GM19397 (cell line): Measurements from ENCODE around the gene RARG.

Source experiments
- ATAC-seq: cut with Tn5 transposase; IDR thresholded peaks from one replicate; pipeline ENCODE4 v1.9.1; 2021; ENCODE audit warnings: mild to moderate bottlenecking, moderate library complexity; ENCODE audit not compliant: unreplicated experiment

RARG gene

DNA sequence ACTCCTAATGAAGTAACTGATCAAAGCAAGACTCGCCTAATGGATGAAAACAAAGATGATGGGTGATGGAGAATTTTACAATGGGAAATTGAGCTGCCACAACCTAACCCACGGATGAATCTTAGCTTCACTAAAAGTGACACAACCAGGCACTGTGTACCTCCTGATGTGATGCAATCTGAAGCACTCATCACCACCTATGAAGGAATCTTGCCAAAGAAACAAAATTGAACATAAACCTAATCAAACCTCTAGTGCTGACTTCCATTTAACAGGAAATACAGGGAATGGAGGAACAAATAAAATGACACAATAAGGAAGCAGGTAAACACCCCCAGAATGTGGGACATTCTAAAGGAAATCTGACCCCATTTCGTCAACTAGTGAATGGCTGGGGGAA lies 13.3 kb upstream of the RARG start:
- ATAC-seq: no peak

DNA sequence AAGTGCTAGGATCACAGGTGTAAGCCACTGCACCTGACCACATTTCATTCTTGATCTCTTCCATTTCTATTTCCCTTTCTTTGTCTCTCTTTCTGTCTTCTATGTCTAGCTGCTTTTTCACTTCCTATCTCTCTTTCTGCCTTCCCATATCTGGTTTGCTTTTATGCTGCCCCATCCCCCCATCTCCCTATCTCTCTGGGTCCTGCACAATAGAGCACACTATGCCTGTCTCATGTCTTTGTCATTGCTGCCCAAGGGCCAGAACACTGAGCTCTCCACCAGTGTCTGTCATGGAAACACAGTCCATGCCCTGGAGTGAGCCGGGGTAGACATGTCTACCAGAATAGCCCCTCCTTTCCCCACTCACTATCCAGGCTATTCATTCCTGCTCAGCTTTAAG lies 12.3 kb upstream of the RARG start:
- ATAC-seq: no peak

DNA sequence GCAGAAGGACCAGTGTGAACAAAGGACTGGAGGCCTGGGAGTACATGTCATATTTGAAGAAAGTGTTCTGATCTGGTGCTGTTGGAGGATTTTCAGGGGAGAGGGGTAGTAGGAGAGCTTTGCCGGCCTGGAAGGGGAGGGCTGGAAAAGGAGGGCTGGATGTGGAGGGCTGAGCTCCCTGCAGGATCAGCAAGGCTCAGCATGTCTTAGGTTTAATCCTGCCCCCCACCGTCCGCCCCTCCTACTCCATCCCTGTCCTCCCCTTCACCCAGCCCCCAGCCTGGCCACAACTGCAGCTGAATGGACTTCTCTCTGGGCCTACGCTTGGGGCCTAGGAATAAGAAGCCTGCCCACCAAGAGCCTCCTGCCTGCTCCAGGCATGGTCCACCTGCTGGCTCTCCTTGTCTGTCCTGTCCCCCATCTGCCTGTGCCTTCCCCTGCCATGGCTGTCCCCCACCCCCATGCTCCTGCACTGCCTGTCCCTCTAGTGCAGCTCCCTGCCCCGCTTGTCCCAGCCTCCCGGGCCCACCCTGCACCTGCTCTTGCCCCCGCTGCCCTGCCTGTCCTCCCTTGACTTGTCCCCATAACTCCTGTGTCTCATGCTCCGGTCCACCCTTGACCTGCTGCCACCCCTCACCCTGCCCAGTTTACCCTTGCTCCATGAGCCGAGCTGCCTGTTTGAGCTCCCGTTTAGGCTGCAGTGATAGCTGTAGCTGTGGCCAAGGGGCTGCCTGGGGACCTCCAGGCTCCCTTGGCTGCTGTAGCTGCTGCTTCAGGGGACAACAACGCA lies 9.8 kb upstream of the RARG start:
- ATAC-seq: no peak

DNA sequence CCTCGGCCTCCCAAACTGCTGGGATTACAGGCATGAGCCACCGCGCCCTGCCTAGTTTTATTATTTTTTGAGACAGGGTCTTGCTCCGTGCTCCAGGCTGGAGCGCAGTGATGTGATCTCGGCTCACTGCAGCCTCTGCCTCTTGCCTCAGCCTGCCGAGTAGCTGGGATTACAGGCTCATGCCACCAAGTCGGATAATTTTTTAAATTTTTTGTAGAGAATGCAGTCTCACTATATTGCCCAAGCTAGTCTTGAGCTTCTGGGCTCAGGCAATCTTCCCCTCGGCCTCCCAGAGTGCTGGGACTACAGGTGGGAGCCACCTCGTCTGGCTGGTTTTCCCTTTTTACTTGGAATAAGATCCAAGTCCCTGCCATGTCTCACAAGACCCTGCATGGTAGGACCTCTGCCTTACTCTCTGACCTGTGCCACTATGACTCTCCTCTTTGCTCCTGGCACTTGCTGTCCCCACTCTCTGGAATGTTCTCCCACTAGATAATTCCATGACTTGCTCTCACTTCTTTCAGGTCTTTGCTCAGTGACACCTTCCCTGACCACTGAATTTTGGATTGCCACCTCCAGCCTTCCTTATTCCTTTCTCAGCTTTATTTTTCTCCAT lies 7.7 kb upstream of the RARG start:
- ATAC-seq: no peak

DNA sequence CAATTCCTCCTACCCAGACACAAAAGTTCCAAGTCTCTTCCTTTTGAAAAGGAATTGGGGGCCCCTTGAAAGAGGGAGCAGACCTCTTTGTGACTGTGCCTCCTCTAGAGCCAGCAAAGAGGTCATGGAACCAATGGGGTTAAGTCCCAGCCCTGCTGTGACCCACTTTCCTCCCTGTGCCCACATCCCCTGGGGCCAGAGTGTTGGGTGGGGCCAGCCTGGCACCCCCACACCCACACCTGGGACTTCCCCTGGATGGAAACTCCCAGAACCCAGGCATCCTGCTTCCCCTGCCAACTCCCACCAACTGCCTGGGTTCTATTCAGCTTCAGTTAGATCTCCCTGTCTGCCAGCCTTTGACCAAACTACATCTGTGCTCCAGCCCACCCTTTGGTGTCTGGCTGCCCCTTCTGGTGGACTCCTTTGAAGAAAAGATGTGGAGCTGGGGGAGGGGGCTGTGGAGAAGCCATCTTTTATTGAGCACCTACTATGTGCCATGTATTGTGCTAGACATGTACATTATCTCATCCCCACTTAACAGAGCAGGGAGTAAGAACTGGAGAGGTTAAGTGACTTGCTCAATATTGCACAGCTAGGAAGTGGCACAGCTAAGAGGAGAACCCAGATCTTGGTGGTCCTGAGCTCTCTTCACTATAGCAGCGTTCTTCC lies 4.6 kb upstream of the RARG start:
- no peak for ATAC-seq

DNA sequence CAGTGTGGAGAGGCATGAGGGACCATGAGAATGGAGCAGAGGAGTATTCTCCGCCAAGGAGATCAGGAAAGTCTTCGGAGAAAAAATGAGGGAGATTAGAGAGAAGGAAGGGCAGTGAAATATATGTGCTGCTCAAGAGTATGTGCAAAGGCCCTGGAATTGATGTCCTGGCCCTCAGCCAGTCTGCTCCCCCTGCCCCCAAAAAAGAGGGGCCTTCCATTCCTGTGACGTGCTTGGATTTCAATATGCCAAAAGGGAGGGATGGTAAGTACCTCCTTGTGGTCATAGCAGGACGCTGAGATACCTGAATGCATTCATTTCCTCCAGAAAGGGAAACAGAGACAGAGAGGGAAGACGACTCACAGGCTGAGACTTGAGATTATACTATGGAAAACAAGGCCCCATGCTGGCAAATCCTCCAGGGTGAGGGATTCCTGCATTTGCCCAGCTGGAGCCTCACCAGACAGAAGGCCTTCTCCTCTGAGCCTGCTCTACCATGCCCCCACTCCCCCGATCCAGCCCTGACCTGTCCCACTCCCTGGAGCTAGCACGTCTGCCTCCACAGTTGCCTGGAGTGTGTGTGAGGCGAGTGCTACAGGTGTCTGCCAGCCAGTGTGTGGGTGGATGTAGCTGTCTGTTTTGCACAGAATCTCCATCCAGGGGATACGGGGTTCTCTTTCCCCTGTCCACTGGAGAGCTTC lies 3.9 kb upstream of the RARG start:
- no peak for ATAC-seq

DNA sequence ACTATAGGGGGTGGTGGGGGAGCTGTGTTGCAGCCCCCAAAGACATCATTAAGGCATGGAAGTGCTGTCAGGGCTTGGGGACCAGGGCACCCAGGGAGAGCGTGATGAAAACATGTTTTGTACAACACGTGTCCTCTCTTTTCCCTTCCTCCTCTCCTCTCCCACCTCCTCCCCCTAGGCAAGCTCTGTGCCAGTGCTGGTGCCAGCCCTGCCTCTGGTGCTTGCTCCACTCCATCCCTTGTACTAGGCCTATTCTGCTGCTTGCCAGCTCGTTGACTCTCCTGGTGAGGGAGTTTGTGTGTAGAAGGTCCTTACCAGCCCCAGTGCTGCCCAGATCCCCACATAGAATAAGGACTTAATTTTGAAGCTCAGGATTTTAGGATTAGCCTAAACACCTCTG lies 3.2 kb upstream of the RARG start:
- ATAC-seq: no peak

DNA sequence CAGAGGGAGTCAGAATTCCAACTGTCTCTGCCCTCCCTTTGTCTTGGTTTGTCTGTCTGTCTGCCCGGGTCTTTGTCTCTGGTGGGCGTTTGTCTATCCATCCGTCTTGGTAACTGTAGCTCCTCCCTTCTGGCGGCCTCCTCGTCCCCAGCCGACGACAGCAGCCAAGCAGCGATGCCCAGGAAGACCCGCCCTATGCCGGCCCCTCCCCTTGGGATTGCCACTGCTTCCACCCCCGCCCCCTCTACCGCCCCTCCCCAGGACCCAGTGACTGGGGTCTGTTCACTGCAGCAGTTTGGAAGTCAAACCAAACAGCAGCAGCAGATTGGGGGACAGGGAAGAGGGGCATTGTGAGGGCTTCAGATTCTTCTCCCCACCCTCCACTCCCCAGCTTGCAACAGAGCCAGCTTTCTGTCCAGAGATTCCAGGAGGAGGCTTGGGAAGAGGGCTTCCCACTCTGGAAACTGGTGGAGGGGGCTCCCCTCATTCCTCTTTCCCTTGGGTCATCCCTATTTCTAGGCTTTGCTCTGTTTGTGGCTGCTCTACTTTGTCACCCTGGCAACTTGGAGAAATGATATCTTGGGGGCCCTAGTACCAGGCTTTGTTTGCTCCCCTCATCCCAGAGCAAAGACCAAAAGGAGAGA lies 2.4 kb upstream of the RARG start:
- no peak for ATAC-seq

DNA sequence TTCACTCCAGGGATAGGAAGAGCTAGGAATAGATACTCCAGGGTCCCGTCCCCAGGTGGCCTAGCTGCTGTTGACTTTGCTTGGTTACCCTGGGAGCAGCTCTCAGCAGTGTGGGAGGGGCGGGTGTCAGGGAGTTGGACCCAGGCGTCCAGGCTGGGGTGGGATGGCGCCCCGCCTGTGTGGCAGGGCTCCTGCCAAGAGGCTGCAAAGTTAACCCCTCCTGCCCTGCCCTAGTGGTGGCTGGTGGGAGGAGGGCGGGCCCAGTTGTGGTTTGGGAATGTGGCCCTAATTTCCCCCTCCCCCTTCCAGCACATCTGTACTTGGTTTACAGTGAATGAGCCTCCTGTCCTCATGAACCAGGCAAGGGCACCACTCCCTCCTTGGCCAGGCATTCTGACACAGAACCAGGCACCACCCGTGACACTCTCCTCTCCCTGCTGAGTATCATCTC lies 1.7 kb upstream of the RARG start:
- no peak for ATAC-seq

DNA sequence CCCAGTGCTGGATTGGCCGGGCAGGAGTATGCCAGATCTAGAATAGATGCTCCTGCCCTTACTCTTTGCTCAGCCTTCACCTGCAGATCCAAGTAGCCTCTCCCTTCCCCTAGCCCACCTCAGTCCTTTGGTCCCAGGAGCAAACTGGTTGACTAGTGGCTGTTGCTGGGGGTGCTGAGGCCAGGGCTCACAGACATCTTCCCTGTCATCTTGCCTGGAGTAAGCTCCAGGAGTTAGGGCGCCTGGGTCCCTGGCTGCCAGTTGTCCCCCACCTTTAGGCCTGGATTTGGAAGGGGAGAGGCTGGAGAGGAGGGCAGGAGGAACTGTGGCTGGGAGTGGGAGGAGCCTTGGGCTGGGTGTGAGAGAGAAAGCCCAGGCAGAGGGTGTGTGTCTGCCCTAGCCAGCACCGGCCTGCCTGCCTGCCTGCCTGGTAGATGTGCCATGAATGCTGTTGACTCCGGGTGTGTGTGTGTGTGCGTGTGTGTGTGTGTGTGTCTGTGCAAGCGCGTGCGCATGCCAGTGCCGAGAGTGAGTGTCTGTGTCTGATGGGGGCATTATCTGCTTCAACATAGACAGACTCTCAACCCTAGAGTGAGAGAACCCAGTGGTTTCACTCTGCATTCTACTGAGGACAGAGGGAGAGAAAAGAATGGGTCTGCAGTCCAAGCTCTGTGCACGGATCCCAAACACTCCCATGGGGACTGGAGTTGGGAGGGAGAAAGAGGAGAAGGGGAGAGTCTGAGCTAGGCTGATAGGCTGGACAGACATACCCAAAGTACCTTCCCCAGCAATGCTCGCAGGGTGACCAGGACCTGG lies 845 bp upstream of the RARG start:
- ATAC-seq: no peak

DNA sequence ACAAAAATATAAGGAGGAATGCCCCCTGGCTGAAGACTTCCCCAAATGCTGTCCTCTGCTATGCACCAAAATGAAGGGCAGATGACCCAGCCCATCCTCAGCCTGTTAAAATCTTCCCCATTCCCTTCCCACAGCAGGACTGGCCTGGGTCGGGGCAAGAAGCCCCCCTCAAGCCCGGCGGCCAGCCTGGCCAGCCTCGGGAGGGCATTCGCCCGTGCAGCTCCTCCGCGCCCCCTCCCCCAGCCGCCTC lies 413 bp downstream of the RARG start:
- ATAC-seq: no peak

DNA sequence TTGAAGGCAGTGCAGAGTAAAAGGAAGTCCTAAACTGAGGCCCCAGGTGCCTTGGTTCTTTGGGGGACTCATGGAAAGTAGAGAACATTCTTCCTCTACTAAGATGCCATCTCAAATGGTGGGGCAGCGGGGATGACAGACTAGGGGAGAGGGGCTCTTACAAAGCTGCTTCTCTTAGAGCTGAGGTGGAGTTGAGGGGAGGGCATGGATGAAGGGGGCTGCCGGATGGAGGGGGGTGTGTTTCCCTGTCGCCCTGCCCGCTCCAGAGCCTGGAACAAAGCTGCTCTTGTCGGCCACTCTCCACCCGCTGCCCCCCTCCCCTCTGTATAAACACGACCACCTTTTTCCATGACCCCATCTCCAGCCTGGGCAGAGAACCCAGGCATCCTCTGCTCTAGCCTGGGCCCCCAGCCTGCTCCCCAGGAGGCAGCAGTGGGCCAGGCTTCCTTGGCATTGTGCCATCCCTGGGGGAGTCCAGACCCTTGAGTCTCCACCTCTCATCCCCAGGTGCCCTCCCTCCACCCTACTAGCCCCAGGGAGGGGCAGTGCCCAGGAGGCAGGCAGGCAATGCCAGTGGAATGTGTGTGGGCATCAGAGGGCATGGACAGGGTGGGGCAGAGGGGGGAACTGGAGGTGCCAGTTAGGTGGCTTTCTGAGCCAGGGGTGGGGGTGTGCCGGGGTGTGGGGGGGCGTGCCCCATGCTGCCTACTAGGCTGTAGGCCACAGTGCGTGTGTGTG lies 1.7 kb downstream of the RARG start:
- ATAC-seq: no peak

DNA sequence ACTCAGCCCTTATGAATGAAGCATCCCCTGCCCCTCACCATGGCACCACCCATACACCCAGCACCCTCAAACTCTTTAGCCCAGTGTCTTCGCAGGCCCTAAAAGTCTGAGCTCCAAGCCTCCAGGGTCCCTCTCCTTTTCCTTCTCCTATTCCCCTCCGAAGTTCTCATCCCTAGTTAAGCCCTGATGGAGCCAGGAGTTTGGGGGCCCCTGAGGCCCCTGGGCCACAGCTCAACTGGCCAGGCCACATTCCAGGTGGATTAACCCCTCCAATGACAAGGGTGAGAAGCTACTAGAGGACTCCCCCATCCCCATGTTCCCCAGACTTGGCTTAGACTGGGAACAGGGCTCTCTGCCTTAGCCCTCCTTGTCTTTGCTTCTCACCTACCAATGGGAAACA lies 2.6 kb downstream of the RARG start:
- no peak for ATAC-seq

DNA sequence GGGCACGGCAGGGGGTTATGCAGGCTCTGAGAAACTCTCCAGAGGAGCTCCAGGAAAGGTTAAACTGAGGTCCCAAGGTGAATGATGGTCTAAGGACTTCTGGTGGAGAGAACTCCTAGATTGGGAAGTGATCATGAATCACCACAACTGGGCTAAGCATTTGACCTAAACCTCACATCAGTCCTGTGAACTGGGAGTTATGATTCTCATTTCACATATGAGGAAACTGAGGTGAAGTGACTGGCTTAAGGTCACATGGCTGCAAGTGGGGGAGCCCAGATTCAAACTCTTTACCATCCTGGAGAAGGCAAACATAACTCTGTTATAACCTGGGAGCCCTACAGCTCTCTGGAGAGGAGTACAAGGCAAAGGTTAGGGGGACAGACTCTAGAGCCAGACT lies 4.2 kb downstream of the RARG start:
- ATAC-seq: no peak

DNA sequence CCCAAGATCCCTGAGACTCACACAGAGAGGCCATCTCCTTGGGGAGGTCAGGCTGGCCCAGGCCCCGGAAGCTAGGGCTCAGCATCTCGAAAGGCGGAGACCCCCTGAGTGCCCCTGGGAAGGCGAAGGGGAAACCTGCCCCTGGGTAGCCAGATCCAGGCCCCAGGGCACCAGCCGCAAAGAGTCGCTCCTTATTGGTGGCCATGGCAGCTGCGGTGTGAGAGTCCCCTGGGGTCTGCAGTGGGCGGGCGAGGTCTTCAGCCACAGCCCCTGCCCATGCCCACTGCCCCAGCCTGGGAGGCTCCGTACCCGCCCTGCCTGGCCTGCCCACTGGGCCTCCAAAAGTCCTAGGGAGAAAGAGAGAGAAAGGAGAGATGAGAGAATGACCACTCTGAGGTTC lies 4.7 kb downstream of the RARG start:
- no peak for ATAC-seq

DNA sequence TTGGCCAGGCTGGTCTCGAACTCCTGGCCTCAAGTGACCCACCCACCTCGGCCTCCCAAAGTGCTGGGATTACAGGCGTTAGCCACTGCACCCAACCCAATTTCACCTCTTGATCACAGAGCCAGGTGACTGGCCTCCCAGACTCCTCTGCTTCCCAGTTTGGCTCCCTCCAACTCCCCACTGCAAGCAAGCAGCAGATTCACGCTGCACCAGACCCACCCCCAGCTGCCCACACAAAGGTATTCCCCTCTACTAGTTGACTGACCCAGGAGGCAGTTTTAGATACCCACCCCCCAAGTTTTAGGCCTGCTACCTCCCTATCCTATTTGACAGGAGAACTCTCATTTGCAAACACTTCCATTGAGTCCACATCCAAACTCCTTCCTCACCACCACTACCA lies 5.2 kb downstream of the RARG start:
- ATAC-seq: no peak

DNA sequence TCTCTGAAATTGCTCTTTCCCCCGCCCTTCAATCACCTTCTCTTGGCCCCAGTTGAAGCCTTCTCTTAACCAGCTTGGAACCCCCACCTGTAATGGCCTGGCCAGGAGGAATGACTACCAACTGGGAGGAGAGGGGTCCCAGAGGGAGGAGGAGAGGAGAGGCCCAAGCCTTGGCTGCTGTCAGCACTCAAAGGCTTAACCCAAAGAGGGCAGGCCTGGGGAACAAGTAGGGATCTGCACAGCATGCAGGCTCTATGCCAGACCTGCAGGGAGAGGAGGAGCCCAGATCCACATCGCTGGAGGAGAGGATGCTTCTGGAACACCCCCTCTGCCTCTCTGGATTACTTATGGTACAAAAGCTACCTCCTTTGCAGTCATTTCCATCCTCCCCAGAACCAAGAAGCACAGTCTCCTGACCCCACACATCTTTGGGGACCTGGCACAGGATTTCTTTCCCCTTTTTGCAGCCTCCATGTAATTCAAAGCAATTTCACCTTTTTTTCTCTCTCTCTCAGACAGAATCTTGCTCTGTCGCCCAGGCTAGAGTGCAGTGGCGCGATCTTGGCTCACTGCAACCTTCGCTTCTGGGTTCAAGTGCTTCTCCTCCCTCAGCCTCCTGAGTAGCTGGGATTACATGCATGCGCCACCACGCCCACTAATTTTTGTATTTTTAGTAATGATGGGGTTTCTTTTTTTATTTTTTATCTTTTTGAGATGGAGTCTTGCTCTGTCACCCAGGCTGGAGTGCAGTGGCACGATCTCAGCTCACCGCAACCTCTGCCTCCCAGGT lies 6.2 kb downstream of the RARG start:
- ATAC-seq: no peak

DNA sequence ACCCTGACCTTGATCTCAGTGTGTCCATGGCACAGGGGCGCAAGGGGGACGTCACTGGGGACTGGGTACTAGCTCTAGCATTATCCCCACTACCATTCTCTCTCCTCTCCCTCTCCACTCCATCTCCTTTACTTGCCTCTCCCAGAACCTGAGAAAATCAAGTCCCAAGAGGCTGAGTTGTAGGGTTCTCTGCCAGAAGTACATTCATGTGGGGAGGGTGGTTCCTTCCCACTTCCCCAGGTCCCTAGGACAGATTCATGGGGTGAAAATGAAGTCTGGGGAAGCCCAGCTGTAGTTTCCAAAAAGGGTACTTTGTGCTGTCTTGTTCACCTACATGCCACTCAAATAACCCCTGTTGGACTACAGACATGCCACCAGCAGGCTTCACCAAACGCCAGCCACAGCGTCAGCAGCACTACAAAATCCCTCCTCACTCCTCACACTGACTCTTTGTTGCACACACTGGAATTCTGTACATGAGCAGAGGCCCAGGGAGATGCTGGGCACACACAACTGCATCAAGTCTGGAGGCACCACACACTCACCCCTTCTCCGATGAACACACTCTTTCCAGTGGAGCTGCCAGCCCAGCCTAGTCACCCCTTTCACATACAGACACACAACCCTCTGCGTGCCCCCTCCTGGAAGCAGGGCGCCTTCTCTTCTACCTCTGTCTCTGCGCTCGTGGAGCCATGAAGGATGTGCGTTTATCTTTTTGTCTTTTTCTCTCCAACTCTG lies 6.9 kb downstream of the RARG start:
- no peak for ATAC-seq
